SK-N-DZ (cell line): ENCODE measurements around the gene PPP1CA. TPM values are rescaled to one million over a fixed set of nuclear protein-coding genes. Genes with fewer than 3 reads are reported as not detected.

Experiments
- DNase-seq: peaks from one replicate; pipeline ENCODE4 v3.0.0-alpha.2; 2015; ENCODE audit warnings: low spot score
- polyA plus RNA-seq, 2 experiments: library from polyadenylated mRNA; depleted of rRNA; stranded (reverse); fragments of >200 nt; gene quantifications; 2 replicates each; pipeline ENCODE4 v1.2.3, GENCODE V29; 2014

Gene PPP1CA
- polyA plus RNA-seq (2014; cell fraction: cytosol; rRNA removed) = 170 and 171 TPM in 2 replicates
- polyA plus RNA-seq (2014; cell fraction: nucleus; rRNA removed) = 101 and 105 TPM in 2 replicates

DNA sequence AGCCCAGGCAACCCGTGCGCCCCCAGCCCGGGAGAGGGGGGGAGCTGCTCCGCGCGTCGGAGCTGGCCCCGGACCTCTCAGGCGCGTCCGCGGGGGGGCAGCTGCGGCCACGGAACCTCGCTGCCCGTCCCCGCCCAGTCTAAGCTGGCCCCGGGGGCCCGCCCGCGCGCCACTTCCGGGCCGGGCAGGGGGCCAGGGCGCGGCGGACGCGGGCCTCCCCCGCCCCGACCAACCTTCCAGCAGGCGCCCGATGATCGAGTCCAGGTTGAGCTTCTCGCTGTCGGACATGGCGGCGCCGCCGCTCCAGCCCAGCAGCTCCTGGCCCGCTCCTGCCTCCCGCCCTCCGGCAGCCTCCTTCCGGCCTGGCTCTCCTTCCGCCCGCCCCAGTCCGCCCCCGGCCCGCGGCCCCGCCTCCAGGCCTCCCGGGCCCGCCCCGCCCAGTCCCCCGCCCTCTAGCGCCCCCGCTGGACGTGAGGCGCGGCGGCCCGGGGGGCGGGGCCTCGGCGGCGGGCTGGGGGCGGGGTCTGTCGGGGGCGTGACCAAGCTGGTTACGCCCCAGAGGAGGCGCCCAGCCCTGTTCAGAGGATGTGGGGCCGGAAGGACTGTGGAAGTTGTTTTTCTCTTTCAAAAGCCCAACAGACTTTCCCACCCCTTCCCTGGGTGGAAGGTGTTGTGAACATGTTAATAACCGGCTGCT lies at the start of gene PPP1CA:
PPP1CA (minus strand) TSS at position 364 of the 697 bp plus-strand sequence; CDS start at position 288, 76 bp downstream.
- peak; percentile 83 for DNase-seq

- no peak for DNase-seq
These were observed 49.4 kb upstream of the PPP1CA start for GRCh38 chr11:67450796-67451657.

DNA sequence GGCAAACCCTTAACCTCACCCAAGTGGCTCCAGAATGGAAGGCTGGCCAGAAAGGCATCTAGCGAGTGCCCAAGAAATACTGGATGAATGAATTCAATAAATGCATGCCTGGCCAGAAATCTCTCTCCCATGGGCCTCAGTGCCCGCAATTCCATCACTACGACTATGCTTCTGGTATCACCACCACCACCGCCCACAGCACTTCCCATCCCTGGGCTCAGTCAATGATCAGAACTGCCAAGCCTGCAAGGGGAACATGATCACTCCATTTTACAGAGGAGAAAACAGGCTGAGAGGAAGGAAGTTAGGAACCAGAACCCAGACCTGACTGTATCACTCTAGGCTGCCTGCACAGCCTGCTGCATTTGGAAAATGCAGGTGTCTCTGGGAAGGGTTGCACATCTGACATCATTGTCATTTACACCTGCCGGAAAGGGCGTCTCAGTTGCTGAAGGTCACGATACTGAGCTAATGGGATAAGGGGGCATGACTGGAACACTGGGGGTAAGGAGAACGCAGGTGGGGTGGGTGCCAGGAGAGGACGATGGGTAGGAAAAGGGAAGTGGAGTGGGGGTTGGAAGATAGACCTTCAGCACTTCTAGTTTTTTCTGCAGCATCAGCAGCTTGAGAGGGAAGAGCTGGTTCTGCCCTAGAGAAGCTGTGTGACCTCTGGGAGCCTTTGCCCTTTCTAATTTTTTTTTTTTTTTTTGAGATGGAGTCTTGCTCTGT lies 47.6 kb upstream of the PPP1CA start:
- DNase-seq = no peak

GRCh38 chr11:67448220-67448609 lies 46.6 kb upstream of the PPP1CA start:
- no peak for DNase-seq

GRCh38 chr11:67445515-67445914 lies 43.9 kb upstream of the PPP1CA start:
- no peak for DNase-seq

GRCh38 chr11:67442504-67443404 lies 41.1 kb upstream of the PPP1CA start:
- DNase-seq = no peak

- no peak for DNase-seq
These were observed 40.2 kb upstream of the PPP1CA start for GRCh38 chr11:67441731-67442351.

- no peak for DNase-seq
These were observed 39.5 kb upstream of the PPP1CA start for GRCh38 chr11:67441098-67441563.

- no peak for DNase-seq
These were observed 38.8 kb upstream of the PPP1CA start for GRCh38 chr11:67440229-67441097.

DNA sequence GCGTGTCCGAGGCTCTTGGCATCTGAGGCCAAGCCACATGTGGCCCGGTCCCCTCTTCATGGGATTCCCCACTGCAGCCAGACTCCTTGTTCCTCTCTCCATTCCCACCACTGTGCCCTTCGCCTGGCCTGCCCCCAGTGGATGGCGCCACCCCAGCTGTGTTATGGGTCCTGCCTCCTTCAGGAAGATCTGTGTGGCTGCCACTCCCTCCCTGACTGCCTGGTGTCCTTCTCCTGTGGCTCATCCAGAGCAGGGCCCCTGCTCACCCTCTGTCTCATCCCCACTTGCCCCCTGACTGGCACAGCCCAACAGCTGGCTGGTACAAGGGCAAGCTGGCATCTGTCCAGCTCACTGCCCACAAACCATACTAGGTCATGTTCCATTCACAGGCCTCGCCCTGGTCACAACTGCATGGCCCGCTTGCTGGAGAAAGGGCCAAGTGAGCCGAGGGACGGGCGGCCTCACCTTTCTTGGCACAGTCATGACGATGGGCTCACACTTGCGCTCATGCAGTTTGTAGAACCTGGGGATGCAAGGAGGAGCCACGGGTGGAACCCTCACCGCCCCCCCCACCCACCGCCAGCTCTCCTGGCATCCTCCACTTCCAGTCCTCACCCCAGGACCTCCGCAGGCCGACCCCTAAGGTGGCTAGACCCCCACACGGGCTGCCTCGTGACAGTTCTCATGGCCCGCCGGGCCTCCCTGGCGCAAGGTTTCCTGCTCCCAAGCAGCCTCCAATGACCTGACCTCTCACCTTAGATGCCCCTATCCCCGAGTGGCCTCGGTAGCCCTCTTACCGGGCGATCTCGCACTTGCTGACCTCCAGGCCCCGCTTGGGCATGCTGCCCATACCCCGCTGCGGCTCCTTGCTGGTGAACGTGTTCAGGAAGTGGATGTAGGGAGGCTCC lies 37.9 kb upstream of the PPP1CA start:
- no peak for DNase-seq

GRCh38 chr11:67438158-67438902 lies 36.7 kb upstream of the PPP1CA start:
- DNase-seq = no peak

GRCh38 chr11:67437809-67438157 lies 36.1 kb upstream of the PPP1CA start:
- DNase-seq = no peak

GRCh38 chr11:67437082-67437808 lies 35.6 kb upstream of the PPP1CA start, which contains the start of gene PTPRCAP:
Gene PTPRCAP (minus strand): TSS chr11:67437682. CDS start chr11:67437619, 63 bp downstream.
- DNase-seq = no peak

DNA sequence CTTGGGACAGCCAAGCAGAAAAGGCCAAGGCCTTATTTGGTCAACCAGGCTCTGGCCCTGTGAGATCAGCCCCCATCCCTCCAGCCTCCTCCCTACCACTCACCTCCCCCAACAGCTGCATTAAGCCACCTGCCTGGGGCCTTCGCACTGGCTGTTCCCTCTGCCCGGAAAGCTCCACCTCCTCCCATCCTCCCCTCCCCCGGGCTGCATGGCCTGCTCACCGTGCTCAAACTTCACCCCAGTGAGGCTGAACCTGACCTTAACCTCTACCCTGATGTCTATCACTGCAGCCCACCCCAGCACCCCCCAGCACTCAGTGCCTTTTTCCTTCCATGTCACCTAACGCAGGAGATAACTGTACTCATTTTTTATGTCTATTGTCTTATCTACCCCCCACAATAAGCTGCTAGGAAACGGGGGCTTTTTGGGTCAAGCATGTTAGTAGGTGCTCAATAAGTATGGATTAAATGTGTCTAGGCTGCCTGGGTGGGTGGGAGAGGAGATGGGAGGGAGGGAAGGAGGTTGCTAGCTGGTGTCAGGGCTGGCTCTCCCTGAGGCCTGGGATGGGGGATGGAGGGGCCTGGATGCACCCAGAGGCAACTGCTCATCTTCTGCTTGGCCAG lies 34.9 kb upstream of the PPP1CA start:
- DNase-seq = peak; percentile 72

DNA sequence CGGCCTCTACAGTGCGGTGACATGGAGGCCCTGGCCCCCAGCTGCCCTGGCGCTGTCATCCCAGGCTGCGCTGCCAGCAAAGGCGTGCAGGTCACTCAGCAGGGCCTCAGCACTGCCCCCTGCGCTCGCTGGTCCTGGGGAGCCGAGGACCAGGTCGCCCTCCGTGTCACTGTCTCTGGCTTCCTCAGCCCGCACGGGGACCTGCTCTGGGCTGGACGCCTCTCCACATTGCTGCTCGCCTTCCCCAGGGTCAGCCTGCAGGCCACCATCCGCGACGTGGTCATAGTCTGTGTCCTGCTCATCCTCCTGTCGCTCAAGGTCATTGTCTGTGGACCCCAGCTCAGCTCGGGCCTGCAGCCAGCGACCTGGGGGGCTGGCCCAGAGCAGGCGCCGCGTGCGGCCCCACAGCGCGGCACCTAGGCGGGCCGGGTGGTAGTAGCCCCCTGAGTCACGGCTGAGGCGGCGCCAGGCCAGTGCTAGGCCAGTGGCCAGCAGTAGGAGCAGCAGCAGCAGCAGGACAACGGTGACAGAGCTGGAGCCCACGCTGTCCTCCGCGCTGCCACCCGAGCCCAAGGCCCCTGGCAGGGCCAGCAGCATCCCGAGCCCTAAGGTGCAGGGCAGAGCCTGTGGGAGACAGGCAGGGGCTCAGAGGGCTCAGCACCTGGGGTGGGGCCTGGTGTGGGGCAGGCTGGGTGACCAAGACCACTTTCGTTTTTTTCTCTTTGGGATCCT lies 34.2 kb upstream of the PPP1CA start:
- no peak for DNase-seq
